Measurements from ENCODE around the gene PRR14. TPM values are rescaled to one million over a fixed set of nuclear protein-coding genes. Genes with fewer than 3 reads are reported as not detected.

PRR14 gene
- total RNA-seq, 4 donors from 2014 or later = 21.7 to 49.2 (median 41.8) TPM

GRCh38 chr16:30652005-30652296 lies 1.2 kb downstream of the PRR14 start:
- H3K27ac ChIP-seq = peak overlapping the region; percentile 93 to 99 (median 96)
- H3K4me3 ChIP-seq = peak overlapping the region; percentile 67 to 77
- peaks cover 0 to 48% of the 10 kb centered on the region in 2 donors for H3K36me3 ChIP-seq
- TF ChIP-seq POLR2A (IDR thresholded peaks at IDR 0.05) (no peak), POLR2AphosphoS5 (IDR thresholded peaks at IDR 0.05) (no peak), CTCF (IDR thresholded peaks at IDR 0.05) (no peak), EP300 (IDR thresholded peaks at IDR 0.05) (no peak)
- no peaks in the 10 kb centered on the region for H3K27me3 ChIP-seq
- no peak for ATAC-seq
- peaks cover 0 to 42% (median 12%) of the 10 kb centered on the region in 3 donors for H3K4me1 ChIP-seq
- WGBS, 2 donors (ENCODE audit: low coverage in 1 of 2) = 0 to 18% methylated on average over 1 to 2 of the region's 2 CpGs
- no peaks in the 10 kb centered on the region for H3K9me3 ChIP-seq

GRCh38 chr16:30652718-30653117 lies 2.0 kb downstream of the PRR14 start:
- H3K27ac ChIP-seq = peak overlapping the region in 3 of 4 donors; percentile 93 to 99 (median 99)
- TF ChIP-seq POLR2A (IDR thresholded peaks at IDR 0.05) = peak in 1 of 2 donors; percentile 1
- no peak for TF ChIP-seq CTCF (IDR thresholded peaks at IDR 0.05)
- H3K4me3 ChIP-seq = no peak overlapping the region
- H3K36me3 ChIP-seq = peaks cover 0 to 50% of the 10 kb centered on the region in 2 donors
- 57% methylated on average over 2 of the region's 18 CpGs; no CpG with 5 or more reads in 1 of the 2 donors for WGBS, 2 donors (ENCODE audit: low coverage in 1 of 2)
- no peaks in the 10 kb centered on the region for H3K9me3 ChIP-seq
- no peaks in the 10 kb centered on the region for H3K27me3 ChIP-seq
- no peak for ATAC-seq
- H3K4me1 ChIP-seq = peaks cover 0 to 49% (median 18%) of the 10 kb centered on the region in 3 donors

- Histone ChIP-seq H3K27me3 (no peaks in the 10 kb centered on the region), H3K4me3 (no peak overlapping the region), H3K27ac (peak overlapping the region in 1 of 4 donors; percentile 98), H3K9me3 (no peaks in the 10 kb centered on the region), H3K4me1 (peaks cover 0 to 48% (median 18%) of the 10 kb centered on the region in 3 donors), H3K36me3 (peaks cover 0 to 50% of the 10 kb centered on the region in 2 donors)
- ATAC-seq = no peak
- no peak for TF ChIP-seq CTCF (IDR thresholded peaks at IDR 0.05)
- no peak for TF ChIP-seq POLR2AphosphoS5 (IDR thresholded peaks at IDR 0.05)
- no peak for TF ChIP-seq POLR2A (IDR thresholded peaks at IDR 0.05)
- no peak for TF ChIP-seq EP300 (IDR thresholded peaks at IDR 0.05)
- no CpG with 5 or more reads among the region's 18 CpGs for WGBS, 2 donors (ENCODE audit: low coverage in 1 of 2)
These were observed 4.1 kb downstream of the PRR14 start for GRCh38 chr16:30654856-30655255.

- H3K36me3 ChIP-seq = peaks cover 0 to 50% of the 10 kb centered on the region in 2 donors
- no peak overlapping the region for H3K4me3 ChIP-seq
- no peak for ATAC-seq
- H3K4me1 ChIP-seq = peaks cover 0 to 55% (median 27%) of the 10 kb centered on the region in 3 donors
- no peak for TF ChIP-seq POLR2A (IDR thresholded peaks at IDR 0.05)
- no peak for TF ChIP-seq POLR2AphosphoS5 (IDR thresholded peaks at IDR 0.05)
- no peak for TF ChIP-seq EP300 (IDR thresholded peaks at IDR 0.05)
- no peak for TF ChIP-seq CTCF (IDR thresholded peaks at IDR 0.05)
- 80% methylated on average over 7 of the region's 12 CpGs; no CpG with 5 or more reads in 1 of the 2 donors for WGBS, 2 donors (ENCODE audit: low coverage in 1 of 2)
- H3K27me3 ChIP-seq = no peaks in the 10 kb centered on the region
- H3K27ac ChIP-seq = peak overlapping the region in 3 of 4 donors; percentile 83 to 98 (median 98)
- no peaks in the 10 kb centered on the region for H3K9me3 ChIP-seq
These were observed 5.1 kb downstream of the PRR14 start for GRCh38 chr16:30655815-30656347.

GRCh38 chr16:30656388-30656787 lies 5.6 kb downstream of the PRR14 start:
- peaks cover 0 to 60% (median 32%) of the 10 kb centered on the region in 3 donors for H3K4me1 ChIP-seq
- 93 to 96% methylated on average over 6 to 8 of the region's 8 CpGs for WGBS, 2 donors (ENCODE audit: low coverage in 1 of 2)
- H3K27me3 ChIP-seq = no peaks in the 10 kb centered on the region
- peaks cover 0 to 55% of the 10 kb centered on the region in 2 donors for H3K36me3 ChIP-seq
- no peak overlapping the region for H3K4me3 ChIP-seq
- ATAC-seq = no peak
- peak overlapping the region in 3 of 4 donors; percentile 83 to 98 (median 98) for H3K27ac ChIP-seq
- TF ChIP-seq EP300 (IDR thresholded peaks at IDR 0.05) = no peak
- no peak for TF ChIP-seq POLR2AphosphoS5 (IDR thresholded peaks at IDR 0.05)
- TF ChIP-seq CTCF (IDR thresholded peaks at IDR 0.05) = no peak
- no peak for TF ChIP-seq POLR2A (IDR thresholded peaks at IDR 0.05)
- no peaks in the 10 kb centered on the region for H3K9me3 ChIP-seq

All from gastroesophageal sphincter (tissue), 4 donors.